HL-60 (cell line): ENCODE measurements around the gene TRUB2.

Experiments
- DNase-seq, 2 experiments: peaks; one replicate each; pipeline ENCODE4 v3.0.0-alpha.2; 2010 to 2020; ENCODE audit warnings: low read depth in 1 of 2, low spot score in 1 of 2
- H3K27ac ChIP-seq: fragments of 250-450 bp; sonication (Bioruptor Pico); replicated peaks from 2 replicates; pipeline ENCODE4 v1.5.1; 2020; ENCODE audit warnings: mild to moderate bottlenecking, moderate library complexity
- H3K27me3 ChIP-seq: fragments of 250-450 bp; sonication (Bioruptor Pico); 2 replicates; pipeline ENCODE4 v1.5.1; 2021; ENCODE audit warnings: mild to moderate bottlenecking, moderate library complexity; ENCODE audit not compliant: insufficient read depth, poor library complexity, severe bottlenecking
- H3K4me3 ChIP-seq: replicated peaks from 2 replicates; pipeline ENCODE4 v1.5.1; 2011; ENCODE audit warnings: mild to moderate bottlenecking, control low read depth, low read length; ENCODE audit not compliant: insufficient read depth
- CTCF ChIP-seq: IDR thresholded peaks from one replicate; pipeline ENCODE4 v1.5.1; 2011; ENCODE audit warnings: low read length, control low read depth, inconsistent platforms; ENCODE audit not compliant: insufficient read depth
- GABPA ChIP-seq: IDR thresholded peaks from 2 replicates; pipeline ENCODE4 v1.6.1; 2012; ENCODE audit warnings: low read depth
- POLR2AphosphoS5 ChIP-seq: IDR thresholded peaks from 2 replicates; pipeline ENCODE4 v1.6.1; 2012; ENCODE audit warnings: low read depth
- REST ChIP-seq: IDR thresholded peaks from 2 replicates; pipeline ENCODE4 v1.6.1; 2012; ENCODE audit warnings: low read depth; ENCODE audit not compliant: insufficient replicate concordance
- SPI1 ChIP-seq: IDR thresholded peaks from 2 replicates; pipeline ENCODE4 v1.6.1; 2012; ENCODE audit warnings: low read depth, mild to moderate bottlenecking, borderline replicate concordance

Gene TRUB2

GRCh38 chr9:128317629-128318028 is 4.6 kb downstream of the TRUB2 start:
- Histone ChIP-seq H3K27ac (no peak overlapping the region), H3K27me3 (no peaks in the 10 kb centered on the region), H3K4me3 (no peak overlapping the region)
- DNase-seq = no peak
- no peak for TF ChIP-seq SPI1
- no peak for TF ChIP-seq POLR2AphosphoS5
- TF ChIP-seq CTCF = no peak
- no peak for TF ChIP-seq REST
- TF ChIP-seq GABPA = no peak

- TF ChIP-seq POLR2AphosphoS5 (no peak), GABPA (no peak), CTCF (no peak), SPI1 (no peak), REST (no peak)
- no peak overlapping the region for H3K4me3 ChIP-seq
- H3K27ac ChIP-seq = no peak overlapping the region
- DNase-seq = no peak
- H3K27me3 ChIP-seq = no peaks in the 10 kb centered on the region
Observed at GRCh38 chr9:128316421-128316820, 5.8 kb downstream of the TRUB2 start.

- DNase-seq = no peak
- Histone ChIP-seq H3K27ac (no peak overlapping the region), H3K4me3 (no peak overlapping the region), H3K27me3 (no peaks in the 10 kb centered on the region)
- TF ChIP-seq POLR2AphosphoS5 = no peak
- no peak for TF ChIP-seq GABPA
- no peak for TF ChIP-seq SPI1
- no peak for TF ChIP-seq CTCF
Observed at GRCh38 chr9:128314697-128315096, 7.5 kb downstream of the TRUB2 start.

- no peak for DNase-seq
- H3K27me3 ChIP-seq = no peaks in the 10 kb centered on the region
- H3K27ac ChIP-seq = no peak overlapping the region
- TF ChIP-seq SPI1 (no peak), REST (no peak), CTCF (no peak), GABPA (no peak), POLR2AphosphoS5 (no peak)
- H3K4me3 ChIP-seq = no peak overlapping the region
Observed at GRCh38 chr9:128310461-128310860, 11.8 kb downstream of the TRUB2 start.
